NT2/D1 (cell line): ENCODE data around the gene VENTX.

Experiments used
- SUZ12 ChIP-seq: IDR thresholded peaks from 2 replicates; pipeline ENCODE4 v1.6.1; 2011; ENCODE audit not compliant: insufficient read length, insufficient read depth; ENCODE audit errors: extremely low read depth
- YY1 ChIP-seq: IDR thresholded peaks from 2 replicates; pipeline ENCODE4 v1.6.1; 2011; ENCODE audit not compliant: insufficient read length, insufficient read depth
- ZNF274 ChIP-seq: IDR thresholded peaks from 2 replicates; pipeline ENCODE4 v1.6.1; 2011; ENCODE audit warnings: mild to moderate bottlenecking, low read depth, low read length

DNA sequence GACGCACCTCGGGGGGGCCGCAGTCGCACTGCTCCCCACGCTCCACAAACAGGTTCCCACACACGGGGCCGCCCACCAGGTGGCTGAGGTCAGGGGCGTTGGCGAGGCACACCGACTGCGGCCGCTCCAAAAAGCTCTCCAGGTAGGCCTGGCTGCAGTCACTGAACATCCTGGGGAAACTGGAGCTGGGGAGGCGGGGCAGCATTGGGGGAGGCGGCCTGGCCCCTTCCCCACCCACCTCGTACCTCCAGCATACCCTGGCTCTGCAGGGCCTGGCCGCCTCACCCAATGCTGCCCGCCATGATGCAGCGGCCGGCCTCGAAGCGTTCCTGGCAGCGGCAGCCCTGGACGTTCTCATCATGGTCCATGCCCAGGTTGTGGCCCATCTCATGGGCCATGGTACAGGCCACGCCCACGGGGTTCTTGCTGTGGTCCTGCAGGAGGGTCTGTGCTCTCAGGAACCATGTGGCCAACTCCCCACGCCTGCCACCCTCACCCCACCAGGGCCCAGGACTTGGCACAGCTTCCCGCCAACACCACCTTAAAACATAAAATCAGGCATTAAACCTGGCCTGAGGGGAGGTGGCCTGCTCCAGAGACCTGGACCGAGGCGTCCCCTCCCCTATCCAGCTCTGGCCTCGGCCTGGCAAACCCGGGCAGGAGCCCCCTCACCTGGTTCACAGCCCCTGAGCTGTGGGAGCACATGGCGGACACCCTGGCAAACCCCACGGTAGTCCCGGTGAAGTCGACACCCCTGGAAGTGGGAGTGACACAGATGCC lies 34.1 kb downstream of the VENTX start:
- TF ChIP-seq YY1 (no peak), SUZ12 (no peak), ZNF274 (no peak)
